Left ventricle myocardium inferior (tissue), 1 donor: ENCODE measurements around the gene GABRG3. TPM values are rescaled to one million over a fixed set of nuclear protein-coding genes. Genes with fewer than 3 reads are reported as not detected.

ENCODE experiments used
- DNase-seq: peaks from one replicate; pipeline ENCODE4 v3.0.0-alpha.2; 2020
- H3K27ac ChIP-seq: fragments of 200-600 bp; replicated peaks from 2 replicates; pipeline ENCODE4 v1.8.0; 2021
- H3K27me3 ChIP-seq: fragments of 200-600 bp; 2 replicates; pipeline ENCODE4 v1.8.0; 2021; ENCODE audit warnings: low read depth
- H3K36me3 ChIP-seq: fragments of 200-600 bp; 2 replicates; pipeline ENCODE4 v1.8.0; 2021
- H3K4me1 ChIP-seq: fragments of 200-600 bp; 2 replicates; pipeline ENCODE4 v1.8.0; 2021
- H3K4me3 ChIP-seq: fragments of 200-600 bp; 2 replicates; pipeline ENCODE4 v1.8.0; 2021; ENCODE audit warnings: mild to moderate bottlenecking, moderate library complexity
- H3K9me3 ChIP-seq: fragments of 200-600 bp; replicated peaks from 2 replicates; pipeline ENCODE4 v1.8.0; 2021
- CTCF ChIP-seq: fragments of 200-600 bp; IDR thresholded peaks from 2 replicates; pipeline ENCODE4 v1.8.0; 2021; ENCODE audit warnings: antibody characterized with exemption, mild to moderate bottlenecking, borderline replicate concordance
- intact Hi-C: fragments of 100-400 bp; cut with micrococcal nuclease; formaldehyde crosslinking; loops from one replicate; pipeline ENCODE4 v1.11.0; 2022
- total RNA-seq: library from RNA; stranded (reverse); fragmentation: NEBNext Ultra II Directional; extraction: Animal tissue kit (Norgen Biotek cat#: 25700); gene quantifications from one replicate; pipeline ENCODE4 v1.2.1, GENCODE V29; 2021
- donor health status: DM: no; HTN: yes; CAD: no; lungs with severe emphysema.

Gene GABRG3
- total RNA-seq, 1 donor from 2014 or later, result not detected

GRCh38 chr15:27050163-27050562, 79.2 kb downstream of the GABRG3 start:
- DNase-seq, result no peak
- Histone ChIP-seq H3K36me3 (no peaks in the 10 kb centered on the region), H3K4me1 (no peaks in the 10 kb centered on the region), H3K9me3 (no peaks in the 10 kb centered on the region), H3K4me3 (no peak overlapping the region), H3K27me3 (peaks cover 39% of the 10 kb centered on the region), H3K27ac (no peak overlapping the region)
- TF ChIP-seq CTCF, result no peak
- intact Hi-C loops, result no loop called here

GRCh38 chr15:27054426-27054825, 83.4 kb downstream of the GABRG3 start:
- H3K4me3 ChIP-seq, result no peak overlapping the region
- intact Hi-C loops, result no loop called here
- H3K9me3 ChIP-seq, result no peaks in the 10 kb centered on the region
- H3K27me3 ChIP-seq, result peaks cover 29% of the 10 kb centered on the region
- no peak overlapping the region for H3K27ac ChIP-seq
- DNase-seq, result no peak
- H3K4me1 ChIP-seq, result no peaks in the 10 kb centered on the region
- TF ChIP-seq CTCF, result no peak
- no peaks in the 10 kb centered on the region for H3K36me3 ChIP-seq

- Histone ChIP-seq H3K9me3 (no peaks in the 10 kb centered on the region), H3K27ac (no peak overlapping the region), H3K27me3 (peaks cover 16% of the 10 kb centered on the region), H3K36me3 (no peaks in the 10 kb centered on the region), H3K4me3 (no peak overlapping the region), H3K4me1 (no peaks in the 10 kb centered on the region)
- DNase-seq, result no peak
- intact Hi-C loops, result no loop called here
- TF ChIP-seq CTCF, result no peak
Measured at GRCh38 chr15:27057904-27058645, 87.1 kb downstream of the GABRG3 start.

- Histone ChIP-seq H3K36me3 (no peaks in the 10 kb centered on the region), H3K4me3 (no peak overlapping the region), H3K27ac (no peak overlapping the region), H3K9me3 (no peaks in the 10 kb centered on the region), H3K27me3 (peaks cover 12% of the 10 kb centered on the region), H3K4me1 (no peaks in the 10 kb centered on the region)
- TF ChIP-seq CTCF, result no peak
- no peak for DNase-seq
- intact Hi-C loops, result no loop called here
Measured at GRCh38 chr15:27058939-27059338, 88.0 kb downstream of the GABRG3 start.

- Histone ChIP-seq H3K36me3 (no peaks in the 10 kb centered on the region), H3K4me1 (no peaks in the 10 kb centered on the region), H3K4me3 (no peak overlapping the region), H3K27me3 (peaks cover 10% of the 10 kb centered on the region), H3K27ac (no peak overlapping the region), H3K9me3 (no peaks in the 10 kb centered on the region)
- TF ChIP-seq CTCF, result peak; percentile 70
- intact Hi-C loops, result no loop called here
- DNase-seq, result no peak
Measured at GRCh38 chr15:27059610-27060202, 88.7 kb downstream of the GABRG3 start.
